K562 (cell line): ENCODE measurements around the gene TMEM184C. TPM values are rescaled to one million over a fixed set of nuclear protein-coding genes. Genes with fewer than 3 reads are reported as not detected.

Source experiments
- BHLHE40 ChIP-seq: IDR thresholded peaks from 2 replicates; pipeline ENCODE4 v1.6.1; 2011; ENCODE audit warnings: low read length, improper control_type of control experiment
- E2F1 ChIP-seq: sonication (generic); formaldehyde crosslinking; IDR thresholded peaks from 2 replicates; pipeline ENCODE4 v1.8.1; 2023; ENCODE audit warnings: mild to moderate bottlenecking, missing genetic modification reagents, moderate library complexity
- ELF1 ChIP-seq: fragments of 200-800 bp; sonication (Bioruptor generic); IDR thresholded peaks from 2 replicates; pipeline ENCODE4 v1.6.1; 2016; ENCODE audit warnings: missing genetic modification characterization, missing compliant biosample characterization
- HDAC1 ChIP-seq, 2 experiments: fragments of 450-650 bp; IDR thresholded peaks; 2 replicates each; pipeline ENCODE4 v1.6.1; 2016 to 2017; ENCODE audit warnings: inconsistent platforms in 1 of 2, mild to moderate bottlenecking in 1 of 2, moderate library complexity in 1 of 2
- JUN ChIP-seq, 2 experiments: sonication (generic) in 1 of 2; formaldehyde crosslinking in 1 of 2; IDR thresholded peaks; 2 replicates each; pipeline versions ENCODE4 v1.6.1 to v1.8.0; 2012 to 2022; ENCODE audit warnings: borderline replicate concordance in 2 of 2, mild to moderate bottlenecking in 2 of 2, improper control_type of control experiment in 1 of 2, low read depth in 1 of 2, low read length in 1 of 2, missing genetic modification reagents in 1 of 2
- KDM5B ChIP-seq: fragments of 200-600 bp; sonication (generic); IDR thresholded peaks from 2 replicates; pipeline ENCODE4 v1.6.1; 2012; ENCODE audit warnings: low read depth, mild to moderate bottlenecking, moderate library complexity, low read length, control low read depth, inconsistent platforms; ENCODE audit not compliant: insufficient replicate concordance
- NCOA6 ChIP-seq: fragments of 450-650 bp; IDR thresholded peaks from 2 replicates; pipeline ENCODE4 v1.6.1; 2017; ENCODE audit warnings: mild to moderate bottlenecking
- POLR2G ChIP-seq: fragments of 200-400 bp; formaldehyde crosslinking; IDR thresholded peaks from 2 replicates; pipeline ENCODE4 v1.6.1; 2017; ENCODE audit warnings: low read depth, mild to moderate bottlenecking, antibody characterized with exemption, low read length, moderate library complexity
- RB1 ChIP-seq: fragments of 450-650 bp; IDR thresholded peaks from 2 replicates; pipeline ENCODE4 v1.6.1; 2017; ENCODE audit warnings: low read depth, mild to moderate bottlenecking
- RREB1 ChIP-seq: fragments of 250-450 bp; sonication (Bioruptor Pico); IDR thresholded peaks from 2 replicates; pipeline ENCODE4 v1.4.0; 2020
- SMC3 ChIP-seq: conservative IDR thresholded peaks from 2 replicates; pipeline ENCODE4 v1.6.1; 2011; ENCODE audit warnings: low read depth, low read length, improper control_type of control experiment; ENCODE audit not compliant: insufficient read depth
- TAF7 ChIP-seq: fragments of 450-650 bp; IDR thresholded peaks from 2 replicates; pipeline ENCODE4 v1.6.1; 2016; ENCODE audit warnings: missing genetic modification characterization, missing compliant biosample characterization
- YY1 ChIP-seq, 3 experiments: IDR thresholded peaks; 2 replicates each; pipeline ENCODE4 v1.6.1; 2011; ENCODE audit warnings: low read length in 2 of 3, mild to moderate bottlenecking in 2 of 3, moderate library complexity in 2 of 3, borderline replicate concordance in 1 of 3, control low read depth in 1 of 3, low read depth in 1 of 3; ENCODE audit not compliant: insufficient read depth in 3 of 3, insufficient replicate concordance in 2 of 3, control insufficient read depth in 1 of 3, insufficient read length in 1 of 3; ENCODE audit errors: extremely low read depth in 1 of 3
- ZEB2 ChIP-seq: fragments of 450-650 bp; IDR thresholded peaks from 2 replicates; pipeline ENCODE4 v1.6.1; 2016
- ZFP91 ChIP-seq: sonication (generic); formaldehyde crosslinking; IDR thresholded peaks from 2 replicates; pipeline ENCODE4 v1.8.0; 2022; ENCODE audit warnings: mild to moderate bottlenecking, missing genetic modification reagents
- polyA plus RNA-seq, 8 experiments: library from polyadenylated mRNA; depleted of rRNA in 4 of 8; stranded (reverse) in 5 of 8; unstranded in 3 of 8; fragments of >200 nt; fragmentation: Nextera tagmentation in 2 of 8; fragmentation: Illumina TruSeq in 1 of 8; extraction: Ambion mirVana in 2 of 8; extraction: Trizol in 1 of 8; gene quantifications; 2 replicates each; pipeline versions ENCODE4 v1.2.1 to v1.2.3, GENCODE V29; 2011 to 2014; ENCODE audit warnings: inconsistent platforms in 1 of 8, missing spikeins in 1 of 8
- total RNA-seq, 7 experiments: library from RNA; depleted of rRNA in 6 of 7; stranded (reverse); fragments of >200 nt in 6 of 7; fragmentation: Illumina TruSeq in 2 of 7; extraction: Trizol in 2 of 7; gene quantifications; 2 replicates each; pipeline versions ENCODE4 v1.2.1 to v1.2.3, GENCODE V29; 2011 to 2021; ENCODE audit warnings: low replicate concordance in 1 of 7
- TF ChIP-seq, protein P1 (sequence below): fragments of 450-650 bp; IDR thresholded peaks from 2 replicates; pipeline ENCODE4 v1.6.1; 2016

Gene TMEM184C
- total and polyA plus RNA-seq, 9 of the 15 experiments (the other 6 are each of a cell fraction or from before 2014, with no cell fraction given): 3.9 to 24.2 (median 18.2) TPM

GRCh38 chr4:147617173-147617840 is at the start of gene TMEM184C (continued):
- TF ChIP-seq E2F1 (CRISPR knock-in tag) (no peak), ELF1 (tag) (peak; percentile 78), ZEB2 (peak; percentile 67), NCOA6 (no peak), RB1 (peak; percentile 37; the same call in 1 of the 2 replicates), RREB1 (no peak), SMC3 (no peak), HDAC1 (IDR thresholded peaks at IDR 0.05) (peak in 1 of 2 experiments; percentile 69; a peak in 2 of 4 replicates), ZFP91 (CRISPR knock-in tag) (no peak), BHLHE40 (peak; percentile 82), KDM5B (peak; percentile 68), POLR2G (peak; percentile 74), JUN (IDR thresholded peaks at IDR 0.05; ENCODE audit: borderline replicate concordance, low read depth, low read length) (0 out of 2 replicates have a peak, but pooled peaks have one; percentile 10), JUN (CRISPR knock-in tag; IDR thresholded peaks at IDR 0.05; ENCODE audit: borderline replicate concordance) (no peak), YY1 (IDR thresholded peaks at IDR 0.05; ENCODE audit: borderline replicate concordance in 1 of 3, control insufficient read depth in 1 of 3, extremely low read depth in 1 of 3, insufficient read depth in 3 of 3, insufficient read length in 1 of 3, insufficient replicate concordance in 2 of 3, low read depth in 1 of 3, low read length in 2 of 3) (peak in 1 of 3 experiments; percentile 47), TAF7 (tag) (0 out of 2 replicates have a peak, but pooled peaks have one; percentile 40)
- TF ChIP-seq, protein P1, sequence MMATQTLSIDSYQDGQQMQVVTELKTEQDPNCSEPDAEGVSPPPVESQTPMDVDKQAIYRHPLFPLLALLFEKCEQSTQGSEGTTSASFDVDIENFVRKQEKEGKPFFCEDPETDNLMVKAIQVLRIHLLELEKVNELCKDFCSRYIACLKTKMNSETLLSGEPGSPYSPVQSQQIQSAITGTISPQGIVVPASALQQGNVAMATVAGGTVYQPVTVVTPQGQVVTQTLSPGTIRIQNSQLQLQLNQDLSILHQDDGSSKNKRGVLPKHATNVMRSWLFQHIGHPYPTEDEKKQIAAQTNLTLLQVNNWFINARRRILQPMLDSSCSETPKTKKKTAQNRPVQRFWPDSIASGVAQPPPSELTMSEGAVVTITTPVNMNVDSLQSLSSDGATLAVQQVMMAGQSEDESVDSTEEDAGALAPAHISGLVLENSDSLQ: peak; percentile 64
